ENCODE data around the gene ARL8B.
"Not testable (repeated sequence)": the region's sequence is repeated elsewhere in the genome, so short reads cannot be mapped to it uniquely, and the experiment has no call there.

Gene ARL8B

GRCh38 chr3:5144316-5144994 is 22.4 kb downstream of the ARL8B start:
- DNase-seq (ENCODE audit: low read depth in 2 of 2) = no peak

- DNase-seq (ENCODE audit: low read depth in 2 of 2) = no peak
Observed at GRCh38 chr3:5145120-5145519, 23.0 kb downstream of the ARL8B start.

- not testable (repeated sequence) for DNase-seq (ENCODE audit: low read depth in 2 of 2)
Observed at GRCh38 chr3:5147152-5147551, 25.1 kb downstream of the ARL8B start.

- no peak for DNase-seq (ENCODE audit: low read depth in 2 of 2)
Observed at GRCh38 chr3:5149306-5149880, 27.3 kb downstream of the ARL8B start.

GRCh38 chr3:5151586-5151985 is 29.5 kb downstream of the ARL8B start:
- DNase-seq (ENCODE audit: low read depth in 2 of 2) = no peak

GRCh38 chr3:5153074-5153473 is 31.0 kb downstream of the ARL8B start:
- no peak for DNase-seq (ENCODE audit: low read depth in 2 of 2)

GRCh38 chr3:5155241-5155640 is 33.1 kb downstream of the ARL8B start:
- no peak for DNase-seq (ENCODE audit: low read depth in 2 of 2)

GRCh38 chr3:5160321-5160720 is 38.2 kb downstream of the ARL8B start:
- no peak for DNase-seq (ENCODE audit: low read depth in 2 of 2)

- no peak for DNase-seq (ENCODE audit: low read depth in 2 of 2)
Observed at GRCh38 chr3:5160940-5161858, 39.1 kb downstream of the ARL8B start.

GRCh38 chr3:5162102-5162501 is 40.0 kb downstream of the ARL8B start:
- no peak for DNase-seq (ENCODE audit: low read depth in 2 of 2)

GRCh38 chr3:5165698-5166097 is 43.6 kb downstream of the ARL8B start:
- no peak for DNase-seq (ENCODE audit: low read depth in 2 of 2)

- DNase-seq (ENCODE audit: low read depth in 2 of 2) = no peak
Observed at GRCh38 chr3:5166846-5167245, 44.8 kb downstream of the ARL8B start.

- no peak for DNase-seq (ENCODE audit: low read depth in 2 of 2)
Observed at GRCh38 chr3:5168110-5168509, 46.0 kb downstream of the ARL8B start.

GRCh38 chr3:5169807-5170206 is 47.7 kb downstream of the ARL8B start:
- no peak for DNase-seq (ENCODE audit: low read depth in 2 of 2)

- DNase-seq (ENCODE audit: low read depth in 2 of 2) = no peak
Observed at GRCh38 chr3:5170975-5171374, 48.9 kb downstream of the ARL8B start.

- DNase-seq (ENCODE audit: low read depth in 2 of 2) = no peak
Observed at GRCh38 chr3:5172018-5172417, 49.9 kb downstream of the ARL8B start.

GRCh38 chr3:5179036-5179435 is 56.9 kb downstream of the ARL8B start:
- DNase-seq (ENCODE audit: low read depth in 2 of 2) = not testable (repeated sequence)

GRCh38 chr3:5181469-5182141 is 59.5 kb downstream of the ARL8B start:
- no peak for DNase-seq (ENCODE audit: low read depth in 2 of 2)

GRCh38 chr3:5183714-5184113 is 61.6 kb downstream of the ARL8B start:
- not testable (repeated sequence) for DNase-seq (ENCODE audit: low read depth in 2 of 2)

- no peak for DNase-seq (ENCODE audit: low read depth in 2 of 2)
Observed at GRCh38 chr3:5184499-5184898, 62.4 kb downstream of the ARL8B start.

- DNase-seq (ENCODE audit: low read depth in 2 of 2) = no peak
Observed at GRCh38 chr3:5185093-5185673, 63.1 kb downstream of the ARL8B start.

Data from activated CD8-positive, alpha-beta memory T cell treated with anti-CD3 and anti-CD28 coated beads for 4 hours (primary cell).